IPS-15b (cell line): ENCODE measurements around the gene LINC00237.

Source experiments
- H3K27me3 ChIP-seq: one replicate; pipeline ENCODE4 v1.6.1; 2013; ENCODE audit warnings: low read length; ENCODE audit not compliant: control insufficient read depth, insufficient read depth
- H3K36me3 ChIP-seq: one replicate; pipeline ENCODE4 v1.6.1; 2013; ENCODE audit warnings: low read length; ENCODE audit not compliant: control insufficient read depth, insufficient read depth
- H3K4me1 ChIP-seq: one replicate; pipeline ENCODE4 v1.6.1; 2013; ENCODE audit warnings: mild to moderate bottlenecking, low read length; ENCODE audit not compliant: control insufficient read depth, insufficient read depth
- H3K4me3 ChIP-seq: one replicate; pipeline ENCODE4 v1.5.1; 2013; ENCODE audit warnings: low read depth, low read length
- H3K9ac ChIP-seq: one replicate; pipeline ENCODE4 v1.6.1; 2013; ENCODE audit warnings: low read depth, mild to moderate bottlenecking, low read length
- H3K9me3 ChIP-seq: one replicate; pipeline ENCODE4 v1.6.1; 2013; ENCODE audit warnings: mild to moderate bottlenecking, low read length; ENCODE audit not compliant: control insufficient read depth, insufficient read depth

The LINC00237 gene

GRCh38 chr20:21124190-21124589 is 18.0 kb upstream of the LINC00237 start:
- H3K4me3 ChIP-seq: no peak overlapping the region
- peaks cover 2% of the 10 kb centered on the region for H3K4me1 ChIP-seq
- H3K27me3 ChIP-seq: peaks cover 3% of the 10 kb centered on the region
- no peaks in the 10 kb centered on the region for H3K9me3 ChIP-seq
- H3K9ac ChIP-seq: no peak overlapping the region
- no peaks in the 10 kb centered on the region for H3K36me3 ChIP-seq

GRCh38 chr20:21118782-21119181 is 12.6 kb upstream of the LINC00237 start:
- Histone ChIP-seq H3K36me3 (no peaks in the 10 kb centered on the region), H3K9me3 (no peaks in the 10 kb centered on the region), H3K4me1 (no peaks in the 10 kb centered on the region), H3K27me3 (no peaks in the 10 kb centered on the region), H3K4me3 (no peak overlapping the region), H3K9ac (no peak overlapping the region)

- no peak overlapping the region for H3K9ac ChIP-seq
- no peak overlapping the region for H3K4me3 ChIP-seq
- H3K27me3 ChIP-seq: no peaks in the 10 kb centered on the region
- H3K9me3 ChIP-seq: no peaks in the 10 kb centered on the region
- no peaks in the 10 kb centered on the region for H3K36me3 ChIP-seq
- H3K4me1 ChIP-seq: no peaks in the 10 kb centered on the region
These were observed 12.0 kb upstream of the LINC00237 start for GRCh38 chr20:21118138-21118537.

- Histone ChIP-seq H3K36me3 (no peaks in the 10 kb centered on the region), H3K4me3 (no peak overlapping the region), H3K9ac (no peak overlapping the region), H3K4me1 (no peaks in the 10 kb centered on the region), H3K27me3 (no peaks in the 10 kb centered on the region), H3K9me3 (no peaks in the 10 kb centered on the region)
These were observed 11.4 kb upstream of the LINC00237 start for GRCh38 chr20:21117521-21117920.

GRCh38 chr20:21114584-21114983 is 8.4 kb upstream of the LINC00237 start:
- Histone ChIP-seq H3K36me3 (no peaks in the 10 kb centered on the region), H3K27me3 (no peaks in the 10 kb centered on the region)

GRCh38 chr20:21113697-21114096 is 7.5 kb upstream of the LINC00237 start:
- H3K9me3 ChIP-seq: no peaks in the 10 kb centered on the region
- H3K36me3 ChIP-seq: no peaks in the 10 kb centered on the region
- H3K4me1 ChIP-seq: peaks cover 6% of the 10 kb centered on the region
- no peak overlapping the region for H3K9ac ChIP-seq
- H3K4me3 ChIP-seq: no peak overlapping the region
- peaks cover 7% of the 10 kb centered on the region for H3K27me3 ChIP-seq

More at GRCh38 chr20:21114584-21114983, 8.4 kb upstream of the LINC00237 start:
- H3K4me1 ChIP-seq: peaks cover 6% of the 10 kb centered on the region
- H3K4me3 ChIP-seq: no peak overlapping the region
- H3K9me3 ChIP-seq: no peaks in the 10 kb centered on the region
- no peak overlapping the region for H3K9ac ChIP-seq

GRCh38 chr20:21111416-21111815 is 5.3 kb upstream of the LINC00237 start:
- no peak overlapping the region for H3K4me3 ChIP-seq
- no peaks in the 10 kb centered on the region for H3K36me3 ChIP-seq
- H3K9ac ChIP-seq: no peak overlapping the region
- H3K9me3 ChIP-seq: no peaks in the 10 kb centered on the region
- peaks cover 10% of the 10 kb centered on the region for H3K4me1 ChIP-seq
- peaks cover 30% of the 10 kb centered on the region for H3K27me3 ChIP-seq

- H3K9ac ChIP-seq: no peak overlapping the region
- no peaks in the 10 kb centered on the region for H3K9me3 ChIP-seq
- no peaks in the 10 kb centered on the region for H3K36me3 ChIP-seq
- peaks cover 36% of the 10 kb centered on the region for H3K27me3 ChIP-seq
- no peak overlapping the region for H3K4me3 ChIP-seq
- peaks cover 10% of the 10 kb centered on the region for H3K4me1 ChIP-seq
These were observed 4.7 kb upstream of the LINC00237 start for GRCh38 chr20:21110811-21111210.

- no peak overlapping the region for H3K9ac ChIP-seq
- no peak overlapping the region for H3K4me3 ChIP-seq
- peaks cover 17% of the 10 kb centered on the region for H3K4me1 ChIP-seq
- H3K27me3 ChIP-seq: peaks cover 51% of the 10 kb centered on the region
- H3K36me3 ChIP-seq: no peaks in the 10 kb centered on the region
- no peaks in the 10 kb centered on the region for H3K9me3 ChIP-seq
These were observed 3.0 kb upstream of the LINC00237 start for GRCh38 chr20:21109144-21109543.

- Histone ChIP-seq H3K4me3 (peak overlapping the region; percentile 68), H3K27me3 (peaks cover 77% of the 10 kb centered on the region), H3K36me3 (no peaks in the 10 kb centered on the region), H3K9ac (peak overlapping the region; percentile 47), H3K4me1 (peaks cover 16% of the 10 kb centered on the region), H3K9me3 (no peaks in the 10 kb centered on the region)
These were observed 558 bp downstream of the LINC00237 start for GRCh38 chr20:21105429-21106170.

- no peaks in the 10 kb centered on the region for H3K36me3 ChIP-seq
- peaks cover 83% of the 10 kb centered on the region for H3K27me3 ChIP-seq
- H3K4me3 ChIP-seq: peak overlapping the region; percentile 68
- H3K9ac ChIP-seq: no peak overlapping the region
- H3K9me3 ChIP-seq: no peaks in the 10 kb centered on the region
- H3K4me1 ChIP-seq: peaks cover 16% of the 10 kb centered on the region
These were observed 1.2 kb downstream of the LINC00237 start for GRCh38 chr20:21104921-21105320.

- H3K4me3 ChIP-seq: peak overlapping the region; percentile 71
- no peaks in the 10 kb centered on the region for H3K9me3 ChIP-seq
- peaks cover 19% of the 10 kb centered on the region for H3K4me1 ChIP-seq
- H3K36me3 ChIP-seq: no peaks in the 10 kb centered on the region
- no peak overlapping the region for H3K9ac ChIP-seq
- peaks cover 88% of the 10 kb centered on the region for H3K27me3 ChIP-seq
These were observed 1.7 kb downstream of the LINC00237 start for GRCh38 chr20:21104466-21104761.
